Measurements from ENCODE around the gene ZNF136. TPM values are rescaled to one million over a fixed set of nuclear protein-coding genes. Genes with fewer than 3 reads are reported as not detected.

ZNF136 gene
- total and polyA plus RNA-seq, 2 of the 8 experiments (the other 6 are each of a cell fraction or from before 2014, with no cell fraction given), result 1.6 to 6.9 TPM

GRCh38 chr19:12139885-12140544, 22.9 kb upstream of the ZNF136 start, which contains the start of gene ZNF20:
Gene ZNF20, minus strand, starts transcription at chr19:12140350. Its CDS starts 168 bp downstream, at chr19:12140182.
- no peak for FAIRE-seq
- TF ChIP-seq TBP (IDR thresholded peaks at IDR 0.05; ENCODE audit: low read depth, low read length) (peak; percentile 79), PHF8 (conservative IDR thresholded peaks at IDR 0.05; ENCODE audit: low read depth, low read length) (peak; percentile 76), TEAD4 (IDR thresholded peaks at IDR 0.05; ENCODE audit: low read depth, low read length) (no peak), RFX5 (IDR thresholded peaks at IDR 0.05; ENCODE audit: borderline replicate concordance, low read depth, low read length) (peak; percentile 59; the same call in 1 of the 2 replicates), CTBP2 (IDR thresholded peaks at IDR 0.05; ENCODE audit: borderline replicate concordance, insufficient read depth, insufficient read length, low read length) (no peak), HDAC6 (IDR thresholded peaks at IDR 0.05; ENCODE audit: low read depth, low read length) (no peak), EZH2 (IDR thresholded peaks at IDR 0.05; ENCODE audit: low read depth, low read length, severe bottlenecking) (no peak), RBBP5 (IDR thresholded peaks at IDR 0.05; ENCODE audit: borderline replicate concordance, low read depth, low read length) (peak; percentile 59; the same call in 1 of the 2 replicates), CHD2 (IDR thresholded peaks at IDR 0.05; ENCODE audit: low read length) (no peak), CREB1 (IDR thresholded peaks at IDR 0.05) (no peak), POLR2AphosphoS5 (IDR thresholded peaks at IDR 0.05; ENCODE audit: low read depth, low read length) (peak; percentile 76), SUZ12 (IDR thresholded peaks at IDR 0.05; ENCODE audit: low read length) (no peak)

More at GRCh38 chr19:12139885-12140544, 22.9 kb upstream of the ZNF136 start, which contains the start of gene ZNF20:
- Histone ChIP-seq H2BK15ac (ENCODE audit: low read length) (no peak within 1 kb of the TSS), H3K36me3 (ENCODE audit: control insufficient read depth in 2 of 4, insufficient read depth in 4 of 4, low read length in 3 of 4) (peaks cover 2 to 38% (median 19%) of the 10 kb centered on the region in 4 experiments; a peak in 7 of 8 replicates), H4K91ac (replicated peaks; ENCODE audit: insufficient read length, low read length) (no peak within 1 kb of the TSS), H3K23me2 (ENCODE audit: low read depth, low read length) (peaks cover 3% of the 10 kb centered on the region; the same call in 1 of the 2 replicates), H3K14ac (ENCODE audit: insufficient read length) (no peak within 1 kb of the TSS), H3K27me3 (replicated peaks in 1 of 4; ENCODE audit: control insufficient read depth in 3 of 4, extremely low read depth in 1 of 4, insufficient read depth in 3 of 4, low read length in 3 of 4) (no peaks in the 10 kb centered on the region), H2AFZ (ENCODE audit: low read length) (peak within 1 kb of the TSS; percentile 89; the same call in 1 of the 2 replicates), H3K18ac (ENCODE audit: extremely low read depth, low read length) (peak within 1 kb of the TSS; percentile 78), H3K9me3 (ENCODE audit: insufficient read depth in 2 of 2, low read depth in 1 of 2, low read length in 1 of 2) (peaks cover 4 to 6% of the 10 kb centered on the region in 2 experiments), H3K4me1 (replicated peaks in 1 of 4; ENCODE audit: control insufficient read depth in 3 of 4, insufficient read depth in 4 of 4, low read length in 3 of 4) (peaks cover 2 to 10% (median 6%) of the 10 kb centered on the region in 4 experiments; a peak in 6 of 7 replicates), H3K9ac (replicated peaks in 1 of 4; ENCODE audit: extremely low read depth in 1 of 4, low read depth in 3 of 4, low read length in 3 of 4) (peak within 1 kb of the TSS; percentile 81 to 91 (median 90)), H3K27ac (ENCODE audit: low read depth, low read length) (peak within 1 kb of the TSS; percentile 95), H2BK12ac (ENCODE audit: low read depth, low read length) (peak within 1 kb of the TSS; percentile 7; the same call in 1 of the 2 replicates), H3K23ac (ENCODE audit: insufficient read length) (no peak within 1 kb of the TSS), H4K8ac (ENCODE audit: extremely low read depth, insufficient read depth, low read length) (peak within 1 kb of the TSS; percentile 100), H3K79me2 (ENCODE audit: control insufficient read depth in 1 of 2, insufficient read depth in 2 of 2, low read length in 2 of 2) (peaks cover 0 to 27% of the 10 kb centered on the region in 2 experiments; a peak in 2 of 4 replicates), H2AK5ac (ENCODE audit: low read depth, low read length) (0 out of 2 replicates have a peak within 1 kb of the TSS, but pooled peaks have one; percentile 53), H2BK5ac (ENCODE audit: low read depth, low read length) (peak within 1 kb of the TSS; percentile 91; the same call in 1 of the 2 replicates), H4K5ac (ENCODE audit: insufficient read length, low read depth, low read length) (peak within 1 kb of the TSS; percentile 75), H4K20me1 (replicated peaks in 1 of 2; ENCODE audit: control insufficient read depth in 1 of 2, insufficient read depth in 2 of 2, low read length in 2 of 2) (peaks cover 0 to 4% of the 10 kb centered on the region in 2 experiments), H3K79me1 (ENCODE audit: low read depth, low read length) (peaks cover 2% of the 10 kb centered on the region; the same call in 1 of the 2 replicates), H3K56ac (replicated peaks; ENCODE audit: insufficient read length, low read depth, low read length) (peak within 1 kb of the TSS; percentile 78), H2BK120ac (replicated peaks; ENCODE audit: low read depth, low read length) (no peak within 1 kb of the TSS), H3K4me2 (ENCODE audit: insufficient read depth in 1 of 2, low read depth in 2 of 2, low read length in 2 of 2) (peak within 1 kb of the TSS; percentile 65 to 72), H3K4me3 (ENCODE audit: extremely low read depth in 1 of 4, insufficient read depth in 2 of 4, low read depth in 3 of 4, low read length in 4 of 4) (peak within 1 kb of the TSS; percentile 68 to 94 (median 90)), H3K4ac (replicated peaks; ENCODE audit: insufficient read length, low read depth, low read length) (no peak within 1 kb of the TSS), H2BK20ac (ENCODE audit: low read length) (no peak within 1 kb of the TSS)
- 2% methylated on average over 47 of the region's 49 CpGs; no CpG with 5 or more reads in 1 of the 2 experiments for WGBS, 2 experiments (ENCODE audit: extremely low coverage in 1 of 2, insufficient coverage in 1 of 2, insufficient read length in 1 of 2, insufficient replicate concordance in 2 of 2, low coverage in 1 of 2, low lambda C conversion rate in 2 of 2, missing lambda C conversion rate in 1 of 2)
- CTCF ChIA-PET (ENCODE audit: partially characterized antibody), result interaction anchor here (0.6 to 3.1 kb wide), 33 partner anchors 11 to 745 kb away, joined by 3 to 40 read pairs (median 4); partner anchors contain the start of genes ZNF625, ZNF763 and ZNF878
- peak; percentile 92 to 98 for DNase-seq (ENCODE audit: low read depth in 1 of 2, low spot score in 2 of 2)
- POLR2A ChIA-PET (ENCODE audit: partially characterized antibody), result interaction anchor here (0.6 to 3.5 kb wide), 41 partner anchors 10 to 490 kb away, joined by 3 to 30 read pairs (median 5); partner anchors contain the start of genes ZNF136, ZNF433, ZNF439 and ZNF442
